Hepatocyte (in vitro differentiated cells): ENCODE data around the gene TRAF1. TPM values are rescaled to one million over a fixed set of nuclear protein-coding genes. Genes with fewer than 3 reads are reported as not detected.

Source experiments
- DNase-seq: peaks from one replicate; pipeline ENCODE4 v3.0.0-alpha.2; 2016; ENCODE audit warnings: low spot score
- H2AFZ ChIP-seq: fragments of 200-600 bp; sonication (generic); 2 replicates; pipeline ENCODE4 v1.6.0; 2016; ENCODE audit warnings: antibody characterized with exemption, mild to moderate bottlenecking
- H3K27ac ChIP-seq: fragments of 200-600 bp; sonication (generic); 2 replicates; pipeline ENCODE4 v1.5.1; 2016; ENCODE audit warnings: mild to moderate bottlenecking
- H3K27me3 ChIP-seq: fragments of 200-600 bp; sonication (generic); 2 replicates; pipeline ENCODE4 v1.6.1; 2016
- H3K36me3 ChIP-seq: fragments of 200-600 bp; sonication (generic); replicated peaks from 2 replicates; pipeline ENCODE4 v1.5.1; 2016; ENCODE audit warnings: low read depth; ENCODE audit not compliant: insufficient read depth
- H3K4me1 ChIP-seq: fragments of 200-600 bp; sonication (generic); 2 replicates; pipeline ENCODE4 v1.5.1; 2016; ENCODE audit warnings: mild to moderate bottlenecking, moderate library complexity; ENCODE audit not compliant: insufficient read depth
- H3K4me2 ChIP-seq: fragments of 200-600 bp; sonication (generic); 2 replicates; pipeline ENCODE4 v1.6.0; 2016
- H3K4me3 ChIP-seq: fragments of 200-600 bp; sonication (generic); 2 replicates; pipeline ENCODE4 v1.5.1; 2016; ENCODE audit warnings: mild to moderate bottlenecking
- H3K79me2 ChIP-seq: fragments of 200-600 bp; sonication (generic); 2 replicates; pipeline ENCODE4 v1.6.0; 2017; ENCODE audit warnings: mild to moderate bottlenecking
- H3K9me2 ChIP-seq: fragments of 200-600 bp; sonication (generic); replicated peaks from 2 replicates; pipeline ENCODE4 v1.6.0; 2017; ENCODE audit warnings: mild to moderate bottlenecking; ENCODE audit not compliant: insufficient read depth
- H3K9me3 ChIP-seq: fragments of 200-600 bp; sonication (generic); 2 replicates; pipeline ENCODE4 v1.5.1; 2016; ENCODE audit warnings: low read depth, mild to moderate bottlenecking
- H4K20me1 ChIP-seq: fragments of 200-600 bp; sonication (generic); 2 replicates; pipeline ENCODE4 v1.6.0; 2016; ENCODE audit warnings: mild to moderate bottlenecking; ENCODE audit not compliant: insufficient read depth, poor library complexity, severe bottlenecking
- CTCF ChIP-seq: fragments of 200-600 bp; sonication (generic); IDR thresholded peaks from 2 replicates; pipeline ENCODE4 v1.5.1; 2016; ENCODE audit warnings: antibody characterized with exemption, mild to moderate bottlenecking; ENCODE audit not compliant: poor library complexity
- EZH2 ChIP-seq: fragments of 200-600 bp; sonication (generic); IDR thresholded peaks from 2 replicates; pipeline ENCODE4 v1.6.1; 2016; ENCODE audit warnings: antibody characterized with exemption, mild to moderate bottlenecking, borderline replicate concordance
- EZH2phosphoT487 ChIP-seq: fragments of 200-600 bp; sonication (generic); IDR thresholded peaks from one replicate; pipeline ENCODE4 v1.6.1; 2018; ENCODE audit warnings: antibody characterized with exemption, mild to moderate bottlenecking, low read depth, moderate library complexity; ENCODE audit not compliant: unreplicated experiment, severe bottlenecking
- WGBS: methylation state at CpG from one replicate; pipeline ENCODE4 v1.1.6; 2016; ENCODE audit warnings: low lambda C conversion rate; ENCODE audit errors: missing lambda C conversion rate; 5-methylcytosine and 5-hydroxymethylcytosine counted together
- polyA plus RNA-seq: library from polyadenylated mRNA; unstranded; fragments of >200 nt; fragmentation: Nextera tagmentation; extraction: Ambion mirVana; gene quantifications from 2 replicates; pipeline ENCODE4 v1.2.1, GENCODE V29; 2016
- total RNA-seq: library from RNA; depleted of rRNA; stranded (reverse); fragments of >200 nt; gene quantifications from 2 replicates; pipeline ENCODE4 v1.2.3, GENCODE V29; 2014

Gene TRAF1
- total and polyA plus RNA-seq, 2 experiments from 2014 or later, result 2.2 to 4.0 TPM

- H3K9me2 ChIP-seq, result no peaks in the 10 kb centered on the region
- H3K4me3 ChIP-seq, result no peak overlapping the region
- no peak for DNase-seq
- H2AFZ ChIP-seq, result no peak overlapping the region
- peaks cover 6% of the 10 kb centered on the region for H3K27me3 ChIP-seq
- H3K9me3 ChIP-seq, result no peaks in the 10 kb centered on the region
- 47% methylated on average over 13 of the region's 14 CpGs for WGBS
- peak overlapping the region; percentile 87 for H3K27ac ChIP-seq
- no peaks in the 10 kb centered on the region for H3K79me2 ChIP-seq
- TF ChIP-seq CTCF, result no peak
- no peak for TF ChIP-seq EZH2
- peak; percentile 7 for TF ChIP-seq EZH2phosphoT487
- peak overlapping the region; percentile 11 for H3K4me2 ChIP-seq
- no peaks in the 10 kb centered on the region for H4K20me1 ChIP-seq
- H3K36me3 ChIP-seq, result no peaks in the 10 kb centered on the region
- peaks cover 32% of the 10 kb centered on the region for H3K4me1 ChIP-seq
Observed at GRCh38 chr9:120890320-120891244, 36.0 kb downstream of the TRAF1 start.

- H3K27me3 ChIP-seq, result peaks cover 1% of the 10 kb centered on the region
- H3K4me3 ChIP-seq, result no peak overlapping the region
- H4K20me1 ChIP-seq, result no peaks in the 10 kb centered on the region
- no peaks in the 10 kb centered on the region for H3K36me3 ChIP-seq
- H3K27ac ChIP-seq, result peak overlapping the region; percentile 87
- no peak overlapping the region for H2AFZ ChIP-seq
- no peaks in the 10 kb centered on the region for H3K9me2 ChIP-seq
- peak; percentile 73 for TF ChIP-seq EZH2phosphoT487
- TF ChIP-seq CTCF, result no peak
- 100% methylated on average over 1 of the region's 1 CpG for WGBS
- H3K4me1 ChIP-seq, result peaks cover 33% of the 10 kb centered on the region
- H3K4me2 ChIP-seq, result peak overlapping the region; percentile 11
- no peaks in the 10 kb centered on the region for H3K79me2 ChIP-seq
- no peaks in the 10 kb centered on the region for H3K9me3 ChIP-seq
- DNase-seq, result no peak
Observed at GRCh38 chr9:120889606-120890271, 36.9 kb downstream of the TRAF1 start.

- no peak overlapping the region for H3K4me3 ChIP-seq
- H3K4me1 ChIP-seq, result peaks cover 32% of the 10 kb centered on the region
- no peaks in the 10 kb centered on the region for H4K20me1 ChIP-seq
- no peaks in the 10 kb centered on the region for H3K9me3 ChIP-seq
- H3K9me2 ChIP-seq, result no peaks in the 10 kb centered on the region
- no peaks in the 10 kb centered on the region for H3K79me2 ChIP-seq
- H3K36me3 ChIP-seq, result no peaks in the 10 kb centered on the region
- H3K27me3 ChIP-seq, result no peaks in the 10 kb centered on the region
- no peak overlapping the region for H3K27ac ChIP-seq
- TF ChIP-seq CTCF, result no peak
- no peak for TF ChIP-seq EZH2
- TF ChIP-seq EZH2phosphoT487, result no peak
- H3K4me2 ChIP-seq, result no peak overlapping the region
- no peak for DNase-seq
- no peak overlapping the region for H2AFZ ChIP-seq
Observed at GRCh38 chr9:120888626-120889025, 38.0 kb downstream of the TRAF1 start.
